ENCODE data around the gene NACC2.

The NACC2 gene

GRCh38 chr9:136054798-136055714, 40.0 kb downstream of the NACC2 start:
- no peak for DNase-seq

- no peak for DNase-seq
Measured at GRCh38 chr9:136054146-136054545, 40.9 kb downstream of the NACC2 start.

- no peak for DNase-seq
Measured at GRCh38 chr9:136053757-136054142, 41.3 kb downstream of the NACC2 start.

GRCh38 chr9:136052991-136053756, 41.9 kb downstream of the NACC2 start:
- DNase-seq: no peak

GRCh38 chr9:136052472-136052880, 42.6 kb downstream of the NACC2 start:
- no peak for DNase-seq

GRCh38 chr9:136051837-136052471, 43.1 kb downstream of the NACC2 start:
- peak; percentile 76 for DNase-seq

- no peak for DNase-seq
Measured at GRCh38 chr9:136051453-136051836, 43.6 kb downstream of the NACC2 start.

GRCh38 chr9:136050701-136051452, 44.2 kb downstream of the NACC2 start:
- DNase-seq: peak; percentile 2

- DNase-seq: no peak
Measured at GRCh38 chr9:136050266-136050700, 44.8 kb downstream of the NACC2 start.

GRCh38 chr9:136049491-136050265, 45.4 kb downstream of the NACC2 start:
- DNase-seq: no peak

- no peak for DNase-seq
Measured at GRCh38 chr9:136048560-136049411, 46.3 kb downstream of the NACC2 start.

- no peak for DNase-seq
Measured at GRCh38 chr9:136047775-136048559, 47.1 kb downstream of the NACC2 start.

GRCh38 chr9:136047076-136047774, 47.9 kb downstream of the NACC2 start:
- DNase-seq: no peak

GRCh38 chr9:136046554-136046920, 48.6 kb downstream of the NACC2 start:
- no peak for DNase-seq

GRCh38 chr9:136045595-136046553, 49.2 kb downstream of the NACC2 start:
- DNase-seq: no peak

- DNase-seq: no peak
Measured at GRCh38 chr9:136044971-136045594, 50.0 kb downstream of the NACC2 start.

GRCh38 chr9:136044207-136044970, 50.7 kb downstream of the NACC2 start:
- no peak for DNase-seq
